H1 (cell line): Measurements from ENCODE around the gene EPHA1. TPM values are rescaled to one million over a fixed set of nuclear protein-coding genes. Genes with fewer than 3 reads are reported as not detected.

ENCODE experiments used
- CTCF ChIA-PET: fragments of 300-600 bp; sonication (Branson Sonifier 250); formaldehyde crosslinking; loops from one replicate; lab custom pipeline; 2021; ENCODE audit not compliant: partially characterized antibody; lab: Charles Lee
- POLR2A ChIA-PET: fragments of 300-600 bp; sonication (Branson Sonifier 250); formaldehyde crosslinking; loops from one replicate; lab custom pipeline; 2021; ENCODE audit warnings: inconsistent platforms; ENCODE audit not compliant: partially characterized antibody; lab: Charles Lee
- DNase-seq, 2 experiments: peaks; one replicate each; pipeline versions ENCODE4 v3.0.0 to v3.0.0-alpha.2; 2010 to 2022; ENCODE audit warnings: low spot score in 2 of 2, low read depth in 1 of 2, mixed read lengths in 1 of 2
- FAIRE-seq: peaks from 2 replicates; lab custom pipeline; 2011; peaks lifted over from hg19 to GRCh38; lab: Jason Lieb, UNC
- H2AFZ ChIP-seq: 2 replicates; pipeline ENCODE4 v1.8.1; 2012; ENCODE audit warnings: low read length, inconsistent platforms
- H2AK5ac ChIP-seq: 2 replicates; pipeline ENCODE4 v1.6.1; 2013; ENCODE audit warnings: low read depth, low read length
- H2BK120ac ChIP-seq: replicated peaks from 2 replicates; pipeline ENCODE3; 2013; ENCODE audit warnings: low read depth, low read length, inconsistent platforms
- H2BK12ac ChIP-seq: 2 replicates; pipeline ENCODE4 v1.6.1; 2013; ENCODE audit warnings: low read depth, low read length
- H2BK15ac ChIP-seq: 2 replicates; pipeline ENCODE4 v1.6.1; 2013; ENCODE audit warnings: low read length
- H2BK20ac ChIP-seq: 2 replicates; pipeline ENCODE4 v1.6.1; 2013; ENCODE audit warnings: low read length
- H2BK5ac ChIP-seq: 2 replicates; pipeline ENCODE4 v1.6.1; 2013; ENCODE audit warnings: low read depth, low read length
- H3K14ac ChIP-seq: 2 replicates; pipeline ENCODE4 v1.6.1; 2013; ENCODE audit warnings: inconsistent platforms; ENCODE audit not compliant: insufficient read length
- H3K18ac ChIP-seq: 2 replicates; pipeline ENCODE4 v1.6.1; 2013; ENCODE audit warnings: low read length; ENCODE audit errors: extremely low read depth
- H3K23ac ChIP-seq: 2 replicates; pipeline ENCODE4 v1.6.1; 2013; ENCODE audit warnings: inconsistent platforms; ENCODE audit not compliant: insufficient read length
- H3K23me2 ChIP-seq: 2 replicates; pipeline ENCODE4 v1.6.1; 2013; ENCODE audit warnings: low read depth, low read length
- H3K27ac ChIP-seq: 2 replicates; pipeline ENCODE4 v1.6.1; 2011; ENCODE audit warnings: low read depth, low read length, inconsistent platforms
- H3K27me3 ChIP-seq, 4 experiments: replicated peaks in 1 of 4; 1 replicate in 1 of 4; 2 replicates in 3 of 4; pipeline versions ENCODE4 v1.6.1 to v1.8.1; 2011 to 2013; ENCODE audit warnings: low read length in 3 of 4, mild to moderate bottlenecking in 3 of 4, inconsistent platforms in 2 of 4, mixed read lengths in 2 of 4, moderate library complexity in 1 of 4; ENCODE audit not compliant: control insufficient read depth in 3 of 4, insufficient read depth in 3 of 4; ENCODE audit errors: extremely low read depth in 1 of 4
- H3K36me3 ChIP-seq, 4 experiments: 2 replicates each; pipeline versions ENCODE4 v1.6.1 to v1.8.1; 2011 to 2013; ENCODE audit warnings: mild to moderate bottlenecking in 4 of 4, low read length in 3 of 4, moderate library complexity in 2 of 4, control low read depth in 1 of 4, inconsistent platforms in 1 of 4; ENCODE audit not compliant: insufficient read depth in 4 of 4, control insufficient read depth in 2 of 4
- H3K4ac ChIP-seq: replicated peaks from 2 replicates; pipeline ENCODE3; 2013; ENCODE audit warnings: low read length, low read depth, mixed read lengths, inconsistent platforms; ENCODE audit not compliant: insufficient read length
- H3K4me1 ChIP-seq, 4 experiments: replicated peaks in 1 of 4; 1 replicate in 1 of 4; 2 replicates in 3 of 4; pipeline versions ENCODE4 v1.6.1 to v1.8.1; 2011 to 2013; ENCODE audit warnings: low read length in 3 of 4, inconsistent platforms in 2 of 4, mixed read lengths in 1 of 4; ENCODE audit not compliant: insufficient read depth in 4 of 4, control insufficient read depth in 3 of 4
- H3K4me2 ChIP-seq, 2 experiments: 2 replicates each; pipeline versions ENCODE4 v1.6.1 to v1.8.1; 2011 to 2013; ENCODE audit warnings: low read depth in 2 of 2, low read length in 2 of 2, control low read depth in 1 of 2, inconsistent platforms in 1 of 2, mild to moderate bottlenecking in 1 of 2; ENCODE audit not compliant: insufficient read depth in 1 of 2
- H3K4me3 ChIP-seq, 4 experiments: fragments of 200-600, 300-600 bp in 1 of 4; sonication (generic), shearing (Covaris generic), sonication (Bioruptor Twin) in 1 of 4; 2 replicates each; pipeline versions ENCODE4 v1.5.1 to v1.8.1; 2011 to 2016; ENCODE audit warnings: low read length in 4 of 4, low read depth in 3 of 4, control low read depth in 2 of 4, inconsistent platforms in 2 of 4, mild to moderate bottlenecking in 2 of 4, mixed read lengths in 1 of 4, moderate library complexity in 1 of 4; ENCODE audit not compliant: insufficient read depth in 2 of 4; ENCODE audit errors: extremely low read depth in 1 of 4
- H3K56ac ChIP-seq: replicated peaks from 2 replicates; pipeline ENCODE3; 2013; ENCODE audit warnings: low read depth, mild to moderate bottlenecking, mixed read lengths, low read length, inconsistent platforms; ENCODE audit not compliant: insufficient read length
- H3K79me1 ChIP-seq: 2 replicates; pipeline ENCODE4 v1.6.1; 2013; ENCODE audit warnings: low read depth, low read length, control low read depth
- H3K79me2 ChIP-seq, 2 experiments: 2 replicates each; pipeline versions ENCODE4 v1.6.1 to v1.8.1; 2012 to 2013; ENCODE audit warnings: low read length in 2 of 2, mild to moderate bottlenecking in 2 of 2, inconsistent platforms in 1 of 2; ENCODE audit not compliant: insufficient read depth in 2 of 2, control insufficient read depth in 1 of 2
- H3K9ac ChIP-seq, 4 experiments: replicated peaks in 1 of 4; 1 replicate in 1 of 4; 2 replicates in 3 of 4; pipeline versions ENCODE4 v1.6.1 to v1.8.1; 2011 to 2013; ENCODE audit warnings: low read depth in 3 of 4, low read length in 3 of 4, control low read depth in 2 of 4, mild to moderate bottlenecking in 2 of 4, moderate library complexity in 2 of 4, inconsistent platforms in 1 of 4; ENCODE audit errors: extremely low read depth in 1 of 4
- H3K9me3 ChIP-seq, 2 experiments: 2 replicates each; pipeline versions ENCODE4 v1.6.1 to v1.8.1; 2012 to 2013; ENCODE audit warnings: mild to moderate bottlenecking in 2 of 2, moderate library complexity in 2 of 2, control low read depth in 1 of 2, inconsistent platforms in 1 of 2, low read depth in 1 of 2, low read length in 1 of 2, mixed read lengths in 1 of 2; ENCODE audit not compliant: insufficient read depth in 2 of 2
- H4K20me1 ChIP-seq, 2 experiments: replicated peaks in 1 of 2; 2 replicates each; pipeline versions ENCODE3 to v1.8.1; 2011 to 2013; ENCODE audit warnings: inconsistent platforms in 2 of 2, low read length in 2 of 2, mild to moderate bottlenecking in 1 of 2; ENCODE audit not compliant: insufficient read depth in 2 of 2, control insufficient read depth in 1 of 2
- H4K5ac ChIP-seq: 2 replicates; pipeline ENCODE4 v1.6.1; 2013; ENCODE audit warnings: low read length, low read depth, mixed read lengths, inconsistent platforms; ENCODE audit not compliant: insufficient read length
- H4K8ac ChIP-seq: 2 replicates; pipeline ENCODE4 v1.8.0; 2013; ENCODE audit warnings: mild to moderate bottlenecking, moderate library complexity, low read length, inconsistent platforms; ENCODE audit not compliant: insufficient read depth; ENCODE audit errors: extremely low read depth
- H4K91ac ChIP-seq: replicated peaks from 2 replicates; pipeline ENCODE3; 2013; ENCODE audit warnings: low read length, mixed read lengths, inconsistent platforms; ENCODE audit not compliant: insufficient read length
- BRCA1 ChIP-seq: IDR thresholded peaks from 2 replicates; pipeline ENCODE4 v1.6.1; 2012; ENCODE audit warnings: low read depth, low read length, improper control_type of control experiment
- CEBPB ChIP-seq: IDR thresholded peaks from 2 replicates; pipeline ENCODE4 v1.6.1; 2012; ENCODE audit warnings: low read depth, low read length
- CHD1 ChIP-seq: IDR thresholded peaks from 2 replicates; pipeline ENCODE4 v1.6.1; 2012; ENCODE audit warnings: low read depth, low read length, improper control_type of control experiment
- E2F6 ChIP-seq: IDR thresholded peaks from 2 replicates; pipeline ENCODE4 v1.6.1; 2012; ENCODE audit warnings: inconsistent platforms
- GTF2F1 ChIP-seq: IDR thresholded peaks from 2 replicates; pipeline ENCODE4 v1.6.1; 2012; ENCODE audit warnings: low read depth, low read length, improper control_type of control experiment, borderline replicate concordance
- JUND ChIP-seq: IDR thresholded peaks from 2 replicates; pipeline ENCODE4 v1.6.1; 2011; ENCODE audit warnings: mild to moderate bottlenecking, improper control_type of control experiment, low read length
- MAX ChIP-seq: IDR thresholded peaks from 2 replicates; pipeline ENCODE4 v1.6.1; 2012; ENCODE audit warnings: inconsistent platforms
- NANOG ChIP-seq: IDR thresholded peaks from 2 replicates; pipeline ENCODE4 v1.6.1; 2011; ENCODE audit warnings: low read length, low read depth, mild to moderate bottlenecking, inconsistent platforms; ENCODE audit not compliant: insufficient read depth, poor library complexity, severe bottlenecking
- POLR2AphosphoS5 ChIP-seq: IDR thresholded peaks from 2 replicates; pipeline ENCODE4 v1.6.1; 2011; ENCODE audit warnings: low read depth, low read length
- RFX5 ChIP-seq: IDR thresholded peaks from 2 replicates; pipeline ENCODE4 v1.6.1; 2011; ENCODE audit warnings: low read depth, low read length, improper control_type of control experiment, borderline replicate concordance
- TAF1 ChIP-seq: IDR thresholded peaks from 2 replicates; pipeline ENCODE4 v1.6.1; 2011; ENCODE audit warnings: mild to moderate bottlenecking, low read depth, low read length
- USF2 ChIP-seq: IDR thresholded peaks from 2 replicates; pipeline ENCODE4 v1.6.1; 2011; ENCODE audit warnings: low read length, improper control_type of control experiment
- WGBS, 2 experiments: shearing (Covaris generic) in 1 of 2; methylation state at CpG; one replicate each; pipeline versions ENCODE4 v1.1.6 to v1.1.7; 2013 to 2015; ENCODE audit warnings: low lambda C conversion rate in 2 of 2, mixed read lengths in 2 of 2, inconsistent platforms in 1 of 2, low coverage in 1 of 2, missing lambda C conversion rate in 1 of 2; ENCODE audit not compliant: insufficient replicate concordance in 2 of 2, insufficient coverage in 1 of 2, insufficient read length in 1 of 2; ENCODE audit errors: extremely low coverage in 1 of 2, missing lambda C conversion rate in 1 of 2; 5-methylcytosine and 5-hydroxymethylcytosine counted together
- polyA plus RNA-seq, 7 experiments: library from polyadenylated mRNA; depleted of rRNA in 3 of 7; stranded (reverse) in 5 of 7; unstranded in 2 of 7; fragments of >200 nt in 5 of 7; fragments of 200-250 nt in 2 of 7; gene quantifications; 1 replicate in 5 of 7; 2 replicates in 1 of 7; 4 replicates in 1 of 7; pipeline versions ENCODE4 v1.2.1 to v1.2.3, GENCODE V29; 2011 to 2013; ENCODE audit warnings: missing spikeins in 2 of 7, mixed read lengths in 2 of 7
- total RNA-seq: library from RNA; stranded (reverse); fragmentation: NEBNext Ultra II Directional; extraction: Animal tissue kit (Norgen Biotek cat#: 25700); gene quantifications from 2 replicates; pipeline ENCODE4 v1.2.1, GENCODE V29; 2021

The EPHA1 gene
- total and polyA plus RNA-seq, 2 of the 8 experiments (the other 6 are each of a cell fraction or from before 2014, with no cell fraction given), result 86.5 to 133 TPM

- no peak overlapping the region for H3K4me3 ChIP-seq
- peaks cover 0 to 2% (median 0%) of the 10 kb centered on the region in 4 experiments; a peak in 1 of 7 replicates for H3K4me1 ChIP-seq
- H4K91ac ChIP-seq, result no peak overlapping the region
- no peak overlapping the region for H2BK15ac ChIP-seq
- H4K5ac ChIP-seq, result no peak overlapping the region
- no peak overlapping the region for H3K9ac ChIP-seq
- H3K27me3 ChIP-seq, result no peaks in the 10 kb centered on the region
- H4K20me1 ChIP-seq, result no peaks in the 10 kb centered on the region
- ChIA-PET POLR2A (no interaction called here), CTCF (interaction anchor here (1.3 kb wide), 1 partner anchor 15 kb away, joined by 3 read pairs; no protein-coding TSS in a partner anchor)
- no peak overlapping the region for H2BK12ac ChIP-seq
- H2BK5ac ChIP-seq, result no peak overlapping the region
- no peak overlapping the region for H3K4me2 ChIP-seq
- no peak overlapping the region for H3K18ac ChIP-seq
- no peak overlapping the region for H2AFZ ChIP-seq
- FAIRE-seq (no peak), DNase-seq (no peak)
- H3K23me2 ChIP-seq, result no peaks in the 10 kb centered on the region
- no peak overlapping the region for H2AK5ac ChIP-seq
- WGBS, 2 experiments, result 100% methylated on average over 1 of the region's 1 CpG; no CpG with 5 or more reads in 1 of the 2 experiments
- H2BK20ac ChIP-seq, result no peak overlapping the region
- no peak overlapping the region for H2BK120ac ChIP-seq
- no peak overlapping the region for H4K8ac ChIP-seq
- H3K23ac ChIP-seq, result no peak overlapping the region
- H3K36me3 ChIP-seq, result no peaks in the 10 kb centered on the region
- no peaks in the 10 kb centered on the region for H3K79me1 ChIP-seq
- H3K14ac ChIP-seq, result no peak overlapping the region
- no peaks in the 10 kb centered on the region for H3K9me3 ChIP-seq
- H3K56ac ChIP-seq, result no peak overlapping the region
- no peak overlapping the region for H3K4ac ChIP-seq
- H3K79me2 ChIP-seq, result no peaks in the 10 kb centered on the region
- no peak overlapping the region for H3K27ac ChIP-seq
- TF ChIP-seq POLR2AphosphoS5 (no peak), TAF1 (no peak), BRCA1 (no peak), GTF2F1 (no peak), JUND (no peak), RFX5 (no peak), USF2 (no peak), NANOG (no peak), E2F6 (no peak), MAX (no peak), CHD1 (no peak), CEBPB (no peak)
Measured at GRCh38 chr7:143454091-143454680, 45.5 kb upstream of the EPHA1 start.
